ENCODE results near the gene GINS2.

Gene GINS2

GRCh38 chr16:85635545-85636140, 53.1 kb downstream of the GINS2 start:
- TF ChIP-seq GATA3 (IDR thresholded peaks at IDR 0.05; ENCODE audit: low read depth, low read length) (no peak), GATA2 (IDR thresholded peaks at IDR 0.05; ENCODE audit: low read depth, low read length) (no peak)

- TF ChIP-seq GATA3 (IDR thresholded peaks at IDR 0.05; ENCODE audit: low read depth, low read length) (no peak), GATA2 (IDR thresholded peaks at IDR 0.05; ENCODE audit: low read depth, low read length) (no peak)
These were observed 53.8 kb downstream of the GINS2 start for GRCh38 chr16:85634747-85635544.

DNA sequence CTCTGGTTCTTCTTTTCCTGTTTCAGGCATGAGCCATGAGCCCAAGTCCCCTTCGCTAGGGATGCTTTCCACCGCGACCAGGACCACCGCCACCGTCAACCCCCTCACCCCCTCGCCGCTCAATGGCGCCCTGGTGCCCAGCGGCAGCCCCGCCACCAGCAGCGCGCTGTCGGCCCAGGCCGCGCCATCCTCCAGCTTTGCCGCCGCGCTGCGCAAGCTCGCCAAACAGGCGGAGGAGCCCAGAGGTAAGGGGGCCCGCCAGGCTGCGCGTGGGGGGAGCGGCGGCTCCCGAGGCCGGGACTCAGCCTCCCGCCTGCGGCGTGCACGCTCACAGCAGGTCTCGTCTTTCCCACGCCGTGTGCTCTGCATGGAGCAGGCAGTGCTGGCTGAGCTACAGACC, 54.9 kb downstream of the GINS2 start:
- TF ChIP-seq GATA3 (IDR thresholded peaks at IDR 0.05; ENCODE audit: low read depth, low read length) (no peak), GATA2 (IDR thresholded peaks at IDR 0.05; ENCODE audit: low read depth, low read length) (no peak)

GRCh38 chr16:85633438-85633743, 55.4 kb downstream of the GINS2 start:
- no peak for TF ChIP-seq GATA3 (IDR thresholded peaks at IDR 0.05; ENCODE audit: low read depth, low read length)
- no peak for TF ChIP-seq GATA2 (IDR thresholded peaks at IDR 0.05; ENCODE audit: low read depth, low read length)

- TF ChIP-seq GATA2 (IDR thresholded peaks at IDR 0.05; ENCODE audit: low read depth, low read length) (no peak), GATA3 (IDR thresholded peaks at IDR 0.05; ENCODE audit: low read depth, low read length) (no peak)
These were observed 55.9 kb downstream of the GINS2 start for GRCh38 chr16:85632709-85633437.

- TF ChIP-seq GATA3 (IDR thresholded peaks at IDR 0.05; ENCODE audit: low read depth, low read length) (no peak), GATA2 (IDR thresholded peaks at IDR 0.05; ENCODE audit: low read depth, low read length) (no peak)
These were observed 56.9 kb downstream of the GINS2 start for GRCh38 chr16:85631802-85632393.

DNA sequence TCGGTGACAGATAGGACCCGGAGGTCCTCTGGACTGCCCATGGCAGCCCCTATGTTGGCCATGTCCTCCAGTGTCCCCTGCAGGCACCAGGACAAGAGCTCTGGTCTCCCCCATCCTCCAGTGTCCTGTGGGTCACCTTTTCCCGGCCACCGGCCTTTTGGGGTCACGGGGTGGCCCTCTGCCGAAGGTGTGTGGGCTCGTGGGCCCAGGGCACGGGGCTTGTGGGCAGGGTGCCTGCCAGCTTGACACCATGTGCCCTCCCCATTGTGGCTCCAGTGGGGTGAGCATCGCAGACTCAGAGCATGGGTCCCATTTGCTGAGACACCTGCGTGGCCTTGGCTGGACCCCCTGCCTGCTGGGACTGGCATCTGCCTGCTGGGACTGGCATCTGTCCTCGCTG, 57.5 kb downstream of the GINS2 start:
- TF ChIP-seq GATA2 (IDR thresholded peaks at IDR 0.05; ENCODE audit: low read depth, low read length) (no peak), GATA3 (IDR thresholded peaks at IDR 0.05; ENCODE audit: low read depth, low read length) (no peak)

GRCh38 chr16:85629853-85630252, 58.9 kb downstream of the GINS2 start:
- TF ChIP-seq GATA2 (IDR thresholded peaks at IDR 0.05; ENCODE audit: low read depth, low read length) (no peak), GATA3 (IDR thresholded peaks at IDR 0.05; ENCODE audit: low read depth, low read length) (no peak)

GRCh38 chr16:85629326-85629725, 59.4 kb downstream of the GINS2 start:
- TF ChIP-seq GATA2 (IDR thresholded peaks at IDR 0.05; ENCODE audit: low read depth, low read length) (no peak), GATA3 (IDR thresholded peaks at IDR 0.05; ENCODE audit: low read depth, low read length) (no peak)

DNA sequence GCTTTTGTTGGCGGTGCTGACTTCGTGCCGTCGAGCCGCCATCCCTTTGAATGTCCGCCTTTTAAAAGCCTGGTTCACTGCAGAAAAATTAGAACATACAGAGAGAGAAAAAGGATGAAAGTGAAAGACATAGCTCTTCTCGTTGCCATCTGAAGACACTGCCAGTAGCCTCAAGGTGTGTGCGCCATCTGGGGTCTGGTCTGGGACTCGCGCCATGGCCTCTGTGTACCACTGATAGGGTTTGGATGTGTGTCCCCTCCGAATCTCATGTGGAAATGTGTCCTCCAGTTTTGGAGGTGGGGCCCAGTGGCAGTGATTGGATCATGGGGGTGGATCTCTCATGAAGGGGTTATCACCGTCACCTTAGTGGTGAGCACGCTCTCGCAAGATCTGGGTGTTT, 60.1 kb downstream of the GINS2 start:
- no peak for TF ChIP-seq GATA2 (IDR thresholded peaks at IDR 0.05; ENCODE audit: low read depth, low read length)
- TF ChIP-seq GATA3 (IDR thresholded peaks at IDR 0.05; ENCODE audit: low read depth, low read length), result no peak

- TF ChIP-seq GATA2 (IDR thresholded peaks at IDR 0.05; ENCODE audit: low read depth, low read length) (no peak), GATA3 (IDR thresholded peaks at IDR 0.05; ENCODE audit: low read depth, low read length) (no peak)
These were observed 60.5 kb downstream of the GINS2 start for GRCh38 chr16:85628265-85628556.

DNA sequence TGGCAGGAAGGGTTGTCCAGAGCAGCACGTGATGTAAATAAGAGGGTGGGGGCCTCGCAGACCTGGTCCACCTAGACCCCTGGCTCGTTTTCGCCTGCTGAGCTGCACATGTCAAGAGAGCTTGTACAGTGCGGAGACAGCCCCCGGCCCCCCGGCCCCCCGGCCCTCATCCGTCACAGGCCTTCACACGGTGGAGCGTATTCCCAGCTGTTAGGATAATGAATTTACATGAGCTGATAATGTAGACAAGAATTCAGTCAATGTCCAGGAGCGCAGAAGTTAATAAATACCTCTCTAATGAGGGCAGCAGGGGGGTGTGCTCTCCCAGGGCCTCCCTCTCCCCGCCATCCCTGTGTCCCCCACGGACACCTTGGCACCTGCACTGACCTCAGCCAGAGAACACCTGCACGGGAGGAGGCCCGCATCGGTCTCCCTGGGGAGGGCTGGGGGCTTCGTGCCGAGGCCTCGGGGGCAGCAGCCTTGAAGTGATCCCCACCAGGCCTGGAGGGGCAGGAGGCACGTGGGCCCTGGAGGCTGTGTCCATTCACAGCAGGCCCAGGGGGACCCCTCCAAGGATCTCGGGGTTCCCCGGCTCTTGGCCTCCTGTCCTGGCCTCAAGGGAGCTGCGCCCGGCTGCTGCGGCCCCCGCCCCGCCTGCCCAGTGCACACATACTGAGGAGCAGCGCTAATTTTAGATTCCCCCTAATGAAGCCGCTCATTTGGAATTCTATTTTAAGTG, 61.1 kb downstream of the GINS2 start:
- TF ChIP-seq GATA2 (IDR thresholded peaks at IDR 0.05; ENCODE audit: low read depth, low read length), result no peak
- TF ChIP-seq GATA3 (IDR thresholded peaks at IDR 0.05; ENCODE audit: low read depth, low read length), result no peak

DNA sequence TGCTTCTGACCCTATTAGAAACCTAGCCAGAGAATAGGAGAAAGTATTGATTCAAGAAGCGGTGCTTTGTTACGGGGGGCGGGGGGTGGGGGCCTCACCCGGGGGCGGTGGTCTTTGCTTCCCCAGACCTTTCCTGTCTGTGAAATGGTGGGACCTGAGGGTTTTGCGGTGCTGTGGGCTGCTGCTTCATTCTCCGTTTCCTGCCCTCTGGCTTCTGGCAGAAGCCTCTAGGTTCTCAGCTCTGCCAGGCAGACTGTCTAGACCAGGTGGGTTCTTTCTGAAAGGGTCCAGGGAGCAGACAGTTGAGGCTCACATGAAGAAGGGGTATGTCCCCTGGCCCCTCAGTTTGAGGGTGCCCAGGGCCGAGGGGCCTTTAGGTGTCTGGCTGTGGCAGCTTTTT, 61.7 kb downstream of the GINS2 start:
- TF ChIP-seq GATA2 (IDR thresholded peaks at IDR 0.05; ENCODE audit: low read depth, low read length), result no peak
